NCI-H2196 (cell line): ENCODE measurements around the gene KLHL21.

Experiments used
- DNase-seq: peaks from one replicate; lab custom pipeline; 2025; ENCODE audit not compliant: unreplicated experiment; lab: John Stamatoyannopoulos, UW

Gene KLHL21

GRCh38 chr1:6625584-6626149, 23.0 kb upstream of the KLHL21 start:
- no peak for DNase-seq

DNA sequence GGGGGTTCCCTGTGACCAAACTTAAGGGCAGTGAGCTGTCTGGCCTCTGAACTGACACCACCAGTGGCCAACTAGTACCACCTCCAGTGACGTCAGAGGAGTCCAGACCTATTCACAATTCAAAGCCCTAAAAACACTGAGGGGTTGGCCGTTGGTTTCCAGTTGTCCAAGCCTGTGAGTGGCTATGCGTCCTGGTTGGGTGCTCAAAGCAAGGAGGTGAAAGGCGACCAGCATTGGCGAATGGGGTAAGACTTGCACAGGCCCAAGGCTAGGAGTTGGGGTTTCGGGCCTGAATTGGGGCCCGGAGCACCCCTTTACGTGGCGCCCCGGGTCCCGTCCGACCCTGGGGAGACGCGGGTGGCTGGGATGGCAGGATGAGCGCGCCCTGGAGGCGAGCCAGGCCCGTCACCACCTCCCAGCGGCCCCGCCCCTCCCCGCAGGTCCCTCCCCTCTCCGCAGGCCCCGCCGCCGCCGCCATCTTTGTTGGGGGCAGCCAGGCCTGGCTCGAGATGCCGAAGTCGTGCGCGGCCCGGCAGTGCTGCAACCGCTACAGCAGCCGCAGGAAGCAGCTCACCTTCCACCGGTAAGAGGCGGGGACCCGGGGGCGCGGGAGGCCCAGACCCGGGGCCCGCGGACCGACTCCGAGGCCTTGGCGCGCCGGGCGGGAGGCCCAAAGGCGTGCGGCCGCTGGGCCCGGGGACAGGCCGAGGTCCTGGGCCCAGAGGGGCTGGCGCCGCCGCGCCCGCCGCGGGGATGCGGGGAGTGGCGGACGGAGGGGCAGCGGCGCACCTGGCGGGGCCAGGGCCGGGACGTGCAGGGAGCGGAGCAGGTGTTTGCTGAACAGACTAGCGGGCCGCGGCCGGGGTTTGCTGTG, 22.3 kb upstream of the KLHL21 start, which contains the start of gene THAP3:
Gene THAP3 (plus strand): TSS at position 159 of the 874 bp plus-strand sequence. CDS start 351 bp downstream, at position 510.
- peak; percentile 79 for DNase-seq

GRCh38 chr1:6623269-6623965, 20.7 kb upstream of the KLHL21 start:
- DNase-seq = no peak

GRCh38 chr1:6622396-6623152, 19.9 kb upstream of the KLHL21 start:
- no peak for DNase-seq

DNA sequence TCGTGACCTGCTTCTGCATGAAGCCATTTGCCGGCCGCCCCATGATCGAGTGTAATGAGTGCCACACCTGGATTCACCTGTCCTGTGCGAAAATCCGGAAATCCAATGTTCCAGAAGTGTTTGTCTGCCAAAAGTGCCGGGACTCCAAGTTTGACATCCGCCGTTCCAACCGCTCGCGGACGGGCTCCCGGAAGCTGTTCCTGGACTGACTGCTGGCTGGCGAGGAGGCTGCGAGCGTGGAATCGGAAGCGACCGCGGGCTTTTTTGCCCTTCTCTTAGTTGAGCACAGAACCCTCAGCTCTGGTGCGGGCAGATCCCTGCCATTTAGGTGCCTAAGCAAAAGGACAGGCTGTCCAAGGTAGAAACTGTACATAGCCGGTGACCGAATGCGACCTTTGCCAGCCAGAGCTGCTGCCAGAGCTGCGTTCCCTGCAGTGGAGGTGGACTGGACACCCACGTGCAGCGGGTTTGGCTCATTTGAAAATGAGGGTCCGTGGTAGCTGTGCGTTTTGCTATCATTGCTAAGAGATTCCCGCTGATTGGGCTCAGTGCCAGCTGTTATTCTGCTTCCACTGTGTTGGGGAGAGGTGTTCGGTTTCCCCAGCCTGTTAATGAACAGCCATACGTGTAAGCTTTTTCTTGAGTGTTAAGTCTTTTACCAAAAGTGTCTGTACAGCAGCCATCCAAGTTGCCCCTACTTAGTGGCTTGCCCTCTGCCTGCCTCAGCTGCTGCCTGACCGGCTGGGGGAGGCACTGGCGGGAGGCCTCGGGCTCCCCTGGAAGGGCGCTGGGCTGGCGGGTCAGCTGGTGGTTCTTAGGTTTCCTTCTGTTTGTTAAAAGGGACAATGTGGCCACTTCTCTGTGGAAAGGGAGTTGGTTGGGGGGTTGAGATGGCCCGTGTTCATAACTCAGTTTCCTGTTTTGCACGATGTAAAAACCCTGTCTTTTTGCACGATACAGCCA, 19.0 kb upstream of the KLHL21 start:
- no peak for DNase-seq

DNA sequence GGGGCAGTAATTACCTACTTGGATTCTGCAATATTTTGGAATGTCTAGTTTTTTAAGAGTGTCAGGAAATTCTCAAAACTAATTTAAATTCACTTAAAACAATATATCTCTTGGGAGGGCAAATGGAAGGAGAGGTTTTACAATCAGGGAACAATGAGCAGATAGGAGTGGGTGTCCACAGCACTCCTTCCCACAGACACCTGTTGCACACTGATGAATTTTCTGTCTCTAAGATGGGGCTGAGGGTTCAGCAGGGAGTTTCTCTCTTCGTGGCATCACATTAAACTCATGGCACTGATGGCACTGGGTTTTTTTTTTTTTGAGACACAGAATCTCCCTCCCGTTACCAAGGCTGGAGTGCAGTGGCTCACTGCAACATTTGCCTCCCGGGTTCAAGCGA, 16.4 kb upstream of the KLHL21 start:
- DNase-seq = no peak

- no peak for DNase-seq
Measured at GRCh38 chr1:6614929-6615785, 12.5 kb upstream of the KLHL21 start.

GRCh38 chr1:6614019-6614928, 11.6 kb upstream of the KLHL21 start:
- DNase-seq = peak; percentile 31

DNA sequence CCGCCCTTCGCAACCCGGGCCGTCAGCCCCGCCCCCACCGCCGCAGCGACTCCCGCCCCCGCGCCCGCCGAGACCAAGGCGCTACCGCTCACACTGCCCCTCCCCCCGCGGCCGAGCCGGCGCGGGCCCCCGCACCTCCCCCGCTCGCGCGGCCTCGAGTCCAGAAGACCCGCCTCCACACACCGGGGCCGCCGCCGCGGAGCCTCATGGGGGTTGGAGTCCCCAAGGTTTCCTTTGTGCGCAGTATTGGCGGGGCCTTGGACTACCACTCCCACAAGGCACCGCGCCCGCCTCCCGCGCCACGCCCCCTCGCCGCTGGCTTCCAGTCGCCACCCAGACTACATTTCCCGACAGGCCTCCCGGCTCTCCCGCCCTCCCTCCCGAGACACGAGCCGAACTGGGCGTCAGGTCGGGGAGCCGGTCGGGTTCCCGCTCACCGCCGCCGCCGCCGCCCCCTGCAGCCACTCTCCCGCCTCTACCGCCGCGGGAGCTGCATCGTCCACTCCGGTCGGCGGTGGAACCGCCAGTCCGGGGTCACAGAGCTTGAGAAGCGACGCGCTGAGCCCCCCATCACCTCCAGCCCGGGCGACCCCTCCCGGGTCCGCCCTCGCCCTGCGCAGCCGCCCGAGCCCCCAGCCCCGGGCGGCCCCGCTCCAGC, 10.8 kb upstream of the KLHL21 start, which contains the start of gene PHF13:
Gene PHF13 (plus strand): TSS at position 371 of the 658 bp plus-strand sequence. CDS start 336 bp downstream, outside the sequence.
- peak; percentile 99 for DNase-seq

DNA sequence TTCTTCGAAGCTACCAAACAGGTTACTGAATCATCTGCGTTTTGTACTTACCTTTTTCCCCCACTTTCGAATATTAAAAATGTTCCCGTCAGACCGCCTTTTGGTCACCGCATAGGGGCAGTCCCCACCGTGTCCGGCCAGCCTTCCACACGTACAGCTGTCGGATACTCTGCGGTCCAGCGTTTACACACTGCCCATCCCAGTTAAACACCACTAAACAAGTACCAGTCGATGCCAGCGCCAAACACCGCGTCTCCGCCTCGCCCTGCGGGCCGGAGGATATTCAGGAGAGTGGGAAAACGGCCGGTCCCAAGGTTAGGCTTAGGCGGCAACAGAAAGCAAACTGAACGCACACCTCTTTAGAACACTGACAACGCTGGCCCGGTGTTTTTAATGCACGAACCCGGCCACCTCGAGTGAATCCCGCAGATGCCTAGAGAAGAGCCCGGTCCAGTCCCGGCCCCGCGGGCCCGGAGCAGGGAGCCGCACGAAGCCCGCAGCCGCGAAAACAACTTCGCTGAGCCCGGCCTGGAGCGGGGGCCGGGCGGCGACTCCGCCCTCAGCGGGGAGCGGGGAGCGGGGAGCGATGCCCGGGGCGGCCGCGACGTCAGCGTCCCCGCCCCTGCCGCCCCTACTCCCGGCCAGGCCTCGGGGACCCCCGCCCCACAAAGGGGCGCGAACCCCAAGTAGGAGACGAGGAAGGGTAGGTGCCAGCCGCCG, 10.1 kb upstream of the KLHL21 start:
- DNase-seq = peak; percentile 68

DNA sequence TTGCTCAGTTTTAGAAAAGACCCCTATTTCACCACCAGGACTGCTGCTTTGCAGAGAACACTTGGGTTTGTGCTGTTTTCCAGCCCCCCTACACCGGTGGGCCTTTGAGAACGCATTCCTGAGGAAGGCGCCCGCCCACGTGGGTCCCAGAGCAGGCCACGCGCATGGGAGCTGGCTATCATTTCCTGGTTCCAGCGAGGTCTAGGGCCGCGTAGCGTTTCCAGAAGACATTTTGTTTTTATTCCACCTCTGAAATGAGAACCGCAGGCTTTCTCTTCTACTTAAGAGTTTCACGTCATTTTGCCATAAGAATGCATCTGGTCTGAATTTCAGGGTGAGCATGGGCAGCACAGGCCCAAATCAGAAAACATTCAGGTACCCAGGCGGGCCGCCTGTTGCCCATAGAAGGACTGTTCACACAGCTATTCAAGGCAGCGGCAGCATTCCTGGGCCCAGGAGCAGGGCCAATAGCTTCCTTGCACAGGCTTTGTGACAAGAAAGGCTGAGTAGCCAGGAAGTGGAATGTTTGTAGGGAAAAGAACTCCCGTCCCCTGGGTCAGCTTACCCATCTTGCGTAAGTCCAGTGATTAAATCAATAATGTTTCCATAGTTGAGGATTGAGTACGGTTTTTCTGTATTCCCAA, 1.4 kb upstream of the KLHL21 start:
- DNase-seq = no peak

GRCh38 chr1:6603238-6603914, 707 bp upstream of the KLHL21 start:
- DNase-seq = no peak

GRCh38 chr1:6601923-6602668, 573 bp downstream of the KLHL21 start:
- peak; percentile 20 for DNase-seq

GRCh38 chr1:6601049-6601922, 1.4 kb downstream of the KLHL21 start:
- DNase-seq = peak; percentile 60
